ENCODE measurements around the gene EFCAB6.

The EFCAB6 gene

GRCh38 chr22:43555561-43556515 is 256.3 kb downstream of the EFCAB6 start:
- Mint-ChIP-seq H3K27ac (no peak overlapping the region), H3K9me3 (peaks cover 36% of the 10 kb centered on the region), H3K4me3 (no peak overlapping the region), H3K36me3 (ENCODE audit: low read depth) (no peaks in the 10 kb centered on the region), H3K27me3 (ENCODE audit: low read depth, poor library complexity) (peaks cover 2% of the 10 kb centered on the region), H3K4me1 (peaks cover 7% of the 10 kb centered on the region)
- DNase-seq = no peak
- TF ChIP-seq CTCF (IDR thresholded peaks at IDR 0.05) = no peak

- H3K9me3 Mint-ChIP-seq = peaks cover 36% of the 10 kb centered on the region
- TF ChIP-seq CTCF (IDR thresholded peaks at IDR 0.05) = no peak
- no peak overlapping the region for H3K4me3 Mint-ChIP-seq
- peaks cover 3% of the 10 kb centered on the region for H3K27me3 Mint-ChIP-seq (ENCODE audit: low read depth, poor library complexity)
- no peaks in the 10 kb centered on the region for H3K4me1 Mint-ChIP-seq
- DNase-seq = no peak
- no peaks in the 10 kb centered on the region for H3K36me3 Mint-ChIP-seq (ENCODE audit: low read depth)
- H3K27ac Mint-ChIP-seq = no peak overlapping the region
These were observed 257.3 kb downstream of the EFCAB6 start for GRCh38 chr22:43554694-43555365.

- no peak overlapping the region for H3K27ac Mint-ChIP-seq
- DNase-seq = no peak
- no peaks in the 10 kb centered on the region for H3K36me3 Mint-ChIP-seq (ENCODE audit: low read depth)
- H3K9me3 Mint-ChIP-seq = peaks cover 33% of the 10 kb centered on the region
- H3K4me3 Mint-ChIP-seq = no peak overlapping the region
- peaks cover 5% of the 10 kb centered on the region for H3K27me3 Mint-ChIP-seq (ENCODE audit: low read depth, poor library complexity)
- no peak for TF ChIP-seq CTCF (IDR thresholded peaks at IDR 0.05)
- H3K4me1 Mint-ChIP-seq = no peaks in the 10 kb centered on the region
These were observed 257.9 kb downstream of the EFCAB6 start for GRCh38 chr22:43554259-43554636.

GRCh38 chr22:43553451-43554258 is 258.4 kb downstream of the EFCAB6 start:
- peaks cover 27% of the 10 kb centered on the region for H3K9me3 Mint-ChIP-seq
- H3K27me3 Mint-ChIP-seq (ENCODE audit: low read depth, poor library complexity) = peaks cover 5% of the 10 kb centered on the region
- H3K4me1 Mint-ChIP-seq = no peaks in the 10 kb centered on the region
- H3K27ac Mint-ChIP-seq = no peak overlapping the region
- no peak for DNase-seq
- TF ChIP-seq CTCF (IDR thresholded peaks at IDR 0.05) = no peak
- H3K36me3 Mint-ChIP-seq (ENCODE audit: low read depth) = no peaks in the 10 kb centered on the region
- no peak overlapping the region for H3K4me3 Mint-ChIP-seq

- Mint-ChIP-seq H3K36me3 (ENCODE audit: low read depth) (no peaks in the 10 kb centered on the region), H3K4me3 (no peak overlapping the region), H3K27me3 (ENCODE audit: low read depth, poor library complexity) (peaks cover 13% of the 10 kb centered on the region), H3K4me1 (no peaks in the 10 kb centered on the region), H3K9me3 (peaks cover 27% of the 10 kb centered on the region), H3K27ac (no peak overlapping the region)
- DNase-seq = no peak
- no peak for TF ChIP-seq CTCF (IDR thresholded peaks at IDR 0.05)
These were observed 261.4 kb downstream of the EFCAB6 start for GRCh38 chr22:43550672-43551071.

All from nephron progenitor cell (in vitro differentiated cells).